Motor neuron (in vitro differentiated cells): Measurements from ENCODE around the gene EFCAB6. TPM values are rescaled to one million over a fixed set of nuclear protein-coding genes. Genes with fewer than 3 reads are reported as not detected.
A peak's percentile ranks its signal among the peaks of the same experiment; 100 is the strongest.

ENCODE experiments used
- ATAC-seq, 8 experiments: fragments of 200-7000 bp; cut with Tn5 transposase; replicated peaks in 6 of 8; 2 replicates each; pipeline ENCODE4 v1.8.0; 2021; ENCODE audit warnings: mild to moderate bottlenecking in 8 of 8, moderate library complexity in 8 of 8
- H3K27ac ChIP-seq, 2 donors: fragments of 250-450 bp; sonication (Bioruptor Pico); 2 replicates each; pipeline ENCODE4 v1.9.0; 2021; ENCODE audit warnings: antibody characterized with exemption in 2 of 2, mild to moderate bottlenecking in 2 of 2, moderate library complexity in 1 of 2
- H3K4me1 ChIP-seq, 2 donors: fragments of 250-450 bp; sonication (Bioruptor Pico); replicated peaks in 1 of 2; 2 replicates each; pipeline ENCODE4 v1.6.1; 2021; ENCODE audit warnings: antibody characterized with exemption in 2 of 2, mild to moderate bottlenecking in 2 of 2, moderate library complexity in 1 of 2
- H3K4me3 ChIP-seq, 5 donors: fragments of 250-450 bp; sonication (Bioruptor Pico); 2 replicates each; pipeline ENCODE4 v1.9.0; 2021; ENCODE audit warnings: antibody characterized with exemption in 5 of 5, mild to moderate bottlenecking in 5 of 5, moderate library complexity in 4 of 5
- WGBS, 10 experiments: fragments of 450-650 bp; shearing (Covaris generic); methylation state at CpG; one replicate each; pipeline ENCODE4 v1.0.0; 2022; 5-methylcytosine and 5-hydroxymethylcytosine counted together
- in situ Hi-C, 9 experiments: fragments of 400-800 bp; cut with MboI; loops; one replicate each; pipeline ENCODE4 v1.15.0; 2021; ENCODE audit warnings: low sequenced_read_pairs in 9 of 9, low pct_unique_long_range_greater_than_20kb in 2 of 9; ENCODE audit not compliant: unreplicated experiment in 9 of 9
- total RNA-seq, 8 experiments: library from RNA; unstranded; fragments of 300-600 nt; gene quantifications; 2 replicates each; pipeline versions ENCODE4 v1.2.3 to v1.2.4, GENCODE V29; 2022

The EFCAB6 gene
- total RNA-seq, 8 experiments from 2014 or later = 1.0 to 9.2 (median 2.5) TPM

DNA sequence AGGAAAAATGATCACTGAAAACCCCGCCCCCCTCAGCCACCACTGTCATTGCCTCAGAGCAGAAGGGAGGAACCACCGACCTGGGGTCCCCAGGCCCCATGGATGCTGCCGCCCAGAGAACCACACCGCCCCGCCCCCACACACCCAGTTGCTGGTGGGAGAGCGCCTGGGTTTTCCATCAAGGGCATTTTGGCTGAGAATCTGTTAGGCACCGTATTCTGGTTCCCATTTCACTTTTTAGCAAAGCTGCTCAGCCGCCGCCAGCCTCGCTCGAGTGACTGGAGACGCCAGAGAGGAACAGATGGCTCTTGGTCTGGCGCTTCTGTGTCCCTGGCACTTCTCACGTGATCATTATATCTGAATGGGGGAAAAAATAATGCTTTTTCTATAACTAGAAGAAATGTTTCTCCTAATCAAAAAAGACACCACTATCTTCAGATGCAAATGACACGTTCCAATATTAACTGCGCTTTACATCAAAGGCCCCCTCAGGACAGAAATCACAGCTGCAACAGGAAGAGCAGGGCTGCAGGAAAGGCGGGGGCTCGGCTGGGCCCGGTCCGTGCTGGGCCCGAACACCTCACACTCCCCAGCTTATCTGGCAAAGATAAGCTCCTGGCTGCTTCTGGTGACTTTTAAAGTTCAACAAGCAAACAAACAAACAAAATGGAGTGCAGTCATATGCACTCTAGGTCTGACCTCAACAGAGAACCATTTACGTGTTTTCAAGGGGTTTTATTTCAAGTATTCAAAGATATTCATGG is 250.5 kb downstream of the EFCAB6 start:
- Histone ChIP-seq H3K4me3 (no peak overlapping the region), H3K27ac (no peak overlapping the region), H3K4me1 (peaks cover 2 to 8% of the 10 kb centered on the region in 2 donors)
- WGBS, 10 experiments = 15 to 86% (median 56%) methylated on average over 2 to 13 of the region's 22 CpGs; no CpG with 5 or more reads in 2 of the 10 experiments
- peak in 3 of 8 experiments; percentile 32 to 79 (median 78) for ATAC-seq
- in situ Hi-C loops = no loop called here

GRCh38 chr22:43560651-43561050 is 251.5 kb downstream of the EFCAB6 start:
- Histone ChIP-seq H3K27ac (no peak overlapping the region), H3K4me3 (no peak overlapping the region), H3K4me1 (peaks cover 2 to 8% of the 10 kb centered on the region in 2 donors)
- in situ Hi-C loops = no loop called here
- no peak for ATAC-seq
- WGBS, 10 experiments = 10 to 90% (median 62%) methylated on average over 1 to 7 of the region's 18 CpGs; no CpG with 5 or more reads in 5 of the 10 experiments

DNA sequence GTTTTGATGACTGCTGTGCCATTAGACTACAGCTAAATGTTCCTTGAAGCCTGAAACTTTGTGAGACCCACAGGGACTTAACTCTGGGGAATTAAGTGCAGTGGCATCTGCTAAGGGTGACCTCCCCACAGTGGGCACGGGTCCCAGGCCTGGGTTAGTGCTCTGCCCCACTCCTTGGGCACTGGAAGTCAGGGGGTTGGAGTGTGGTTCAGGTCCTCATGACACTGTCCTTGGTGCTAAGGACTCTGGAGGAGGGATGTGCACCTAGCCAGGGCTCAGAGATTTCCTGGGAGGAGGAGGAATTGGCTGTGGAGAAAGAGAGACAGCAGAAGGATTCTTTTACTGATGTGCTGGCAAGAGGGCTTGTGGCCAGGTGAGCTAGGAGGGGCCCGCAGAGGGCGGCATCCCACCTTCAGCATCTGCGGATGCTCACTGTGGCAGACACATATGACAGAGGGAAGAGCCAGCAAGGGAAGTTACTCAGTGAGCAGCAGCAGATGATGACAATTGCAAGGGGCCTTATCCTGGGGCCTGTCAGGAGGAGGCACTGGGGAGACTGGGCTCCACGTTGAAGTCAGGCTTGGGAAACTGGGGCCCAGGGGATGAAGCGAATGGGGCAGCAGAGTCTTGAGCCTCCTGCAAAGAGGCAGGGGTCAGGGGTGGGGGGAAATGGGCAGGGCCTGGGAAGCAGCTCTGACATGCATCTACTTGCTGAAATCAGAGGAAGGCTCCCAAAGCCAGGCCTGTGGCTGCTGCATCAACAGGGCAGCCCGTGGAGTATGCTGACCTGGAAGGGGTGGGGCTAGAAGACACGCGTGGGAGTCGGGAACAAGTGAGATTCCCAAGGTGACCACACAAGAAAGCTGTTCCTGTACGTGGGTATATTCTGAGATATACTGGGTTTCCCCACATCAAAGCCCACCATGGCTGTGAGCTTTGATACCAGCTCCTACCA is 256.3 kb downstream of the EFCAB6 start:
- WGBS, 10 experiments = 50 to 90% (median 72%) methylated on average over 2 to 8 of the region's 11 CpGs; no CpG with 5 or more reads in 5 of the 10 experiments
- in situ Hi-C loops = no loop called here
- Histone ChIP-seq H3K4me3 (no peak overlapping the region), H3K4me1 (peaks cover 0 to under 1% of the 10 kb centered on the region in 2 donors), H3K27ac (no peak overlapping the region)
- ATAC-seq = no peak

GRCh38 chr22:43554694-43555365 is 257.3 kb downstream of the EFCAB6 start:
- Histone ChIP-seq H3K4me3 (no peak overlapping the region), H3K4me1 (peaks cover 0 to 3% of the 10 kb centered on the region in 2 donors), H3K27ac (no peak overlapping the region)
- no peak for ATAC-seq
- 17 to 96% (median 92%) methylated on average over 1 to 11 of the region's 17 CpGs; no CpG with 5 or more reads in 1 of the 10 experiments for WGBS, 10 experiments
- in situ Hi-C loops = no loop called here

DNA sequence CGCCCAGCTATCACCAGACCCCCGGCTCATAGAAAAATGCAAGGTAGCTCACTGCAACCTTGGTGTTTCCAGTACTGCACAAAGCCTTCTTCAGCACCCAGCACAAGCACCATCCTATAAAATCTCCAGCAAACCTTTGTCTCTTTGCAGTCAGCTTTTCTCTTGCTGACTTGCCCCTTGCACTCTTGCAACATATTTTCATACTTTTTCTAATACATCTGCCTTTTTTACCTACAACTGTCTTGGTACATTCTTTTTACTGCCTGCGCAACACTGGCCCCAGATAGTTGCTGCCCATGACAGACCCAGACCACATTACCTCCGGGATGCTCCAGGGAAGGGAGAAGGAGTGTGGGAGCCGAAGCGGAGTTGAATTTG is 257.9 kb downstream of the EFCAB6 start:
- in situ Hi-C loops = no loop called here
- ATAC-seq = no peak
- Histone ChIP-seq H3K4me3 (no peak overlapping the region), H3K27ac (no peak overlapping the region), H3K4me1 (peaks cover 0 to 3% of the 10 kb centered on the region in 2 donors)
- WGBS, 10 experiments = 40 to 98% (median 81%) methylated on average over 1 to 6 of the region's 6 CpGs

DNA sequence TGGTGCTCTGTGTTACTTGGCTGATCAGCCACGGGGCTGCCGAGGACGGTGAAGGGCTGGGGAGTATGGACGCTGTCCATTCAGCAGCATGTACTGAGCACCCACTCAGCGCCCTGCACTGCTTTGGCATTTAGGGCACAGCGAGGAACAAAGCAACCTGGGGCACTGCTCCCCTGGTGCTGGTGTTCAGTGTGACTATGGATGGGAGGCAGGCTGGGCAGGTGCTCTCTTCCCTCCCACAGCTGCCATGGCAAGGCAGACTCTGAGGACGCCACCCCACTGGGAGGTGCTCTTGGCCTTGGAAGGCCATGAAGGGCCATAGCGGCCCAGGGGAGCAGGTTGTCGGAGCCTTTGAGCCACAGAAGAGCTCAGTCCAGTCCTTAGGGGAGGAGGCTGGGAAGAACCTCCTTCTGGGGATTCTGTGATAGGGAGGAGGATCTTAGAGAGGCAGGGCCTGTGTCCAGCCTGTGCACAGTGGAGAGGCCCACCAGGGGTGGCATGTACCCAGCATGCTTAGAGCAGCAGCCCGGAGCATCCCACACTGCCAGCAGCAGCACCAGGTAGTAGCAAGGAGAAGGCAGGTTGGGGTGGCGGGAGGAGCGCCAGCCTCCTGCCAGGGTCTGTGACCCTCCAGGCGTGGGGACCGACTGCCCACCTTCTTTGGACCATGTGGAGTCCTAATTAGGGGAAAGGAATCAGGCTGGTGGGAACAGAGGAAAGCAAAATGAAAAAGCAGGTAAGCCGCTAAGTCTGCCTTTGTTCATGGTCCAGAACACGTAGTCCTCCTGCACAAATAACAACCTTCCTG is 258.4 kb downstream of the EFCAB6 start:
- WGBS, 10 experiments = 13 to 95% (median 85%) methylated on average over 1 to 9 of the region's 16 CpGs; no CpG with 5 or more reads in 2 of the 10 experiments
- no peak overlapping the region for H3K4me3 ChIP-seq
- no peak overlapping the region for H3K27ac ChIP-seq
- peak in 1 of 8 experiments; percentile 24 for ATAC-seq
- peaks cover 0 to 3% of the 10 kb centered on the region in 2 donors for H3K4me1 ChIP-seq
- in situ Hi-C loops = no loop called here

GRCh38 chr22:43550672-43551071 is 261.4 kb downstream of the EFCAB6 start:
- 19 to 69% (median 30%) methylated on average over 3 to 6 of the region's 6 CpGs; no CpG with 5 or more reads in 4 of the 10 experiments for WGBS, 10 experiments
- in situ Hi-C loops = no loop called here
- H3K4me3 ChIP-seq = no peak overlapping the region
- peaks cover 0 to 3% of the 10 kb centered on the region in 2 donors for H3K4me1 ChIP-seq
- no peak overlapping the region for H3K27ac ChIP-seq
- ATAC-seq = peak in 4 of 8 experiments; percentile 21 to 54 (median 50)

- 0 to 81% (median 60%) methylated on average over 2 to 13 of the region's 14 CpGs; no CpG with 5 or more reads in 3 of the 10 experiments for WGBS, 10 experiments
- ATAC-seq = no peak
- no peak overlapping the region for H3K4me3 ChIP-seq
- peaks cover 0 to 3% of the 10 kb centered on the region in 2 donors for H3K4me1 ChIP-seq
- no peak overlapping the region for H3K27ac ChIP-seq
- in situ Hi-C loops = no loop called here
These were observed 262.0 kb downstream of the EFCAB6 start for GRCh38 chr22:43550024-43550620.

GRCh38 chr22:43546186-43546585 is 265.9 kb downstream of the EFCAB6 start:
- 37 to 94% (median 80%) methylated on average over 1 to 4 of the region's 5 CpGs; no CpG with 5 or more reads in 3 of the 10 experiments for WGBS, 10 experiments

DNA sequence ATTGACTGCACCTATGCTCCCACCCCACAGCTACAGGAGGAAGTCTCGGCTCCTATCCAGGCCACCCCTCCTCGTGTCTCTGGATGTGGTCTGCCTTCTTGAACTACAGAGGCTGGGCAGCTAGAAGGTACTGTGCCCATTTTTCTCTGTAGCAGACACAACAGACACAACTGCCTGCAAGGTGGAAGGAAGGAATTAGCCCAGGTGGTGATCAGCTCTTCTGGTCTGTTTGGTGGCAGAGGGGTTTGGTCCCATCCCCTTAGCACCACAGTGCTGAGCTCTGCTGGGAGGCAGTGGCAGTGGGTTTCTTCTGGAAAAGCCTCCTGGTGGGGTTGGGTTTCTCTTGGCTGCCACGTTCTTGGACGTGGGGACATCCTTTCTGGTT is 267.8 kb downstream of the EFCAB6 start:
- Histone ChIP-seq H3K27ac (no peak overlapping the region), H3K4me3 (no peak overlapping the region), H3K4me1 (peaks cover 0 to 11% of the 10 kb centered on the region in 2 donors)
- in situ Hi-C loops = no loop called here
- 0 to 100% (median 73%) methylated on average over 1 to 2 of the region's 4 CpGs; no CpG with 5 or more reads in 4 of the 10 experiments for WGBS, 10 experiments
- no peak for ATAC-seq

More at GRCh38 chr22:43546186-43546585, 265.9 kb downstream of the EFCAB6 start:
- no peak for ATAC-seq
- in situ Hi-C loops = no loop called here
- Histone ChIP-seq H3K4me1 (peaks cover 0 to 3% of the 10 kb centered on the region in 2 donors), H3K27ac (no peak overlapping the region), H3K4me3 (no peak overlapping the region)

GRCh38 chr22:43543522-43544288 is 268.4 kb downstream of the EFCAB6 start:
- no peak overlapping the region for H3K4me3 ChIP-seq
- H3K27ac ChIP-seq = no peak overlapping the region
- in situ Hi-C loops = no loop called here
- ATAC-seq = no peak
- peaks cover 0 to 11% of the 10 kb centered on the region in 2 donors for H3K4me1 ChIP-seq
- 0 to 91% (median 80%) methylated on average over 1 to 8 of the region's 12 CpGs; no CpG with 5 or more reads in 3 of the 10 experiments for WGBS, 10 experiments
